CD4-positive, alpha-beta T cell treated with Interleukin-4 for 4 hours (primary cell): ENCODE data around the gene NKIRAS2.

ENCODE experiments used
- DNase-seq: peaks from one replicate; pipeline ENCODE4 v3.0.0-alpha.2; 2020

NKIRAS2 gene

DNA sequence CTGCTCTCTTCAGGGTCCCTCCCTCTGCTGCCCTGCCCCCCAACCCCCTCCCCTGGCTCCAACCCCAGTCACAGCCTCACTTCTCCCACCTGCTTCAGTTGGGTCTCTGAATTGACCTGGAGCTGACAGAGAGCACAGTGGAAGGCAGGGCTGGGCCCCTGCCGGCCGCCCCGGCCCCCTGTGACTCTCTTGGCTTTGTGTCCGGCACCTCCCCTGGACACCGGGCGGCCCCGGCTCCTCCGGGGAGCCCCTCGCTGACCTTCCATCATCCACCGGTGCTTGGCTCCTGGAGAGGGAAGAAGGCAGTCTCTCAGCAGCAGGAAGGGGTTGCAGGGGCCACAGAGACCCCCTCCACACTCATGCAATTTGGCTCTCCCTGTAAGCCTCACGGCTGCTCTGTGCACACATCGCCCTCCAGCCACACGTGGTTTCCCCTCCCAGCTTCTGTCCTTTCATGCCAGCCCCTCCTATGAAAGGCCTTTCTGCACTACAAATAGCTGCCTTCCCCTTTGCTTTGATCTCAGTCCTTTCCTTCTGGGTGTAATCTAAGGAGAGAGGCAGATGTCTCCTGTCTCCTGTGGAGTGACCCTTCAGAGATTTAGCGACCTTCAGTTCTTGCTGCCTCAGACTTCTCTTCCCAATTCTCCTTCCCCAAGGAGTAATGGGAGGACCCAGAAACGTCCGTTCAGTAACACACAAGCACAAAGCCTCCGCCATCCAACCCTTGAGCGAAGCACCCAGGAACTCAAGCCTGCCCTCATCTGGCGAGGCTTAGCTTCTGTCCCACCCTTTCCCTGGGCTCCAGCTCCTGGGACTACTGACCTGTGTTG lies 8.3 kb downstream of the NKIRAS2 start:
- DNase-seq, result no peak

DNA sequence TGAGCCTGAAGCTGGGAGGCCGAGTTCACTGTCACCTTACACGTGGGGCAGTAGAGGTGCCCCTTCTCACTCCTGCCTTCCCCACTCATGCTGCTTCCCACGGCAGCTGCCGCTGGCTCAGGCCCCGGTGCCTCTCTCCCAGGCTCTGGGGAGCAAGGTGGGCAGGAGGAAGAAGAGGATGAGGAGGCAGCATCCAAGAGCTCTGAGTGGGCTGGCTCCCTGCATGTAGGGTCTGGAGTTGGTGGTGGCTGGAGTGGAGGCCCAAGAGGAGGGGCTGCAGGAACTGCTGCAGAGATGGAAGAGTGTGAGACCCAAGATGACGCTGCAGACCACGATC lies 8.9 kb downstream of the NKIRAS2 start:
- no peak for DNase-seq

DNA sequence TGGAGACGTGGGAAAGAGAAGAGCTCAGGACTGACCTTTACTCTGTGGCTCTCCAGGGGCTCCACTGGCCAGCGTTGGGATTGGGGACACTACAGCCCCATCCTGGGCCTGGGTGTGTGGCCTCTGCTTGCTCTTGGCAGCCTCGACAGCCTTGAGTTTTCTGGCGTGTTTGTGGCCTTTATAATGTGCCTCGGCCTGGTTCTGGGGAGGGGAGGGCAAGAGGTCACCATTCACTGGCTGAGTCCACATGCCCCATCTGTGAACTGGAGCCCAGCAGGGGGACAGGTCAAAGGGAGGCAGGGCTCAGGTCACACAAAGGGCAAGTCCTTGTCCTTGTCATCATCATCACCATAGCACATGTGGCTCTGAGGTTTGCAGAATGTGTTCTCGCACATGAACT lies 11.7 kb downstream of the NKIRAS2 start:
- DNase-seq, result no peak

DNA sequence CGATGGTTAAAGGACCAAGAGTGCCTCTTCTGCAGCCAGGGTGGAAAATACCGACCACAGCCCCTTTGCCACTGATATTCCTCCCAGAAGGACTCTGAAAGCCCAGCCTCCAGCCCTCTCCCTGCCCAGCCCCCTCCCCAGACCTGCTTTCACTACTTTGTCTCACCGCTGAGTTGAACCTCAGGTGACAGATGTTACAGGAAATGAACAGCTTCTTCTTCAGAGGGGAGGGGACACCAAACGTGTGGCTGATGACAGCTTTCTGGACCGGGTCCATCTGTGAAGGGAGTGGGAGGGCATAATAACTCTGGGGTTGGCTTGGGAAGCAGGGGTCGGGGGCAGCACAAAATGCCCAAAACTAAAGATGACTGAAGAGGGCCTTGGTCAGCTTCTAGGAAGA lies 14.2 kb downstream of the NKIRAS2 start:
- DNase-seq, result no peak

DNA sequence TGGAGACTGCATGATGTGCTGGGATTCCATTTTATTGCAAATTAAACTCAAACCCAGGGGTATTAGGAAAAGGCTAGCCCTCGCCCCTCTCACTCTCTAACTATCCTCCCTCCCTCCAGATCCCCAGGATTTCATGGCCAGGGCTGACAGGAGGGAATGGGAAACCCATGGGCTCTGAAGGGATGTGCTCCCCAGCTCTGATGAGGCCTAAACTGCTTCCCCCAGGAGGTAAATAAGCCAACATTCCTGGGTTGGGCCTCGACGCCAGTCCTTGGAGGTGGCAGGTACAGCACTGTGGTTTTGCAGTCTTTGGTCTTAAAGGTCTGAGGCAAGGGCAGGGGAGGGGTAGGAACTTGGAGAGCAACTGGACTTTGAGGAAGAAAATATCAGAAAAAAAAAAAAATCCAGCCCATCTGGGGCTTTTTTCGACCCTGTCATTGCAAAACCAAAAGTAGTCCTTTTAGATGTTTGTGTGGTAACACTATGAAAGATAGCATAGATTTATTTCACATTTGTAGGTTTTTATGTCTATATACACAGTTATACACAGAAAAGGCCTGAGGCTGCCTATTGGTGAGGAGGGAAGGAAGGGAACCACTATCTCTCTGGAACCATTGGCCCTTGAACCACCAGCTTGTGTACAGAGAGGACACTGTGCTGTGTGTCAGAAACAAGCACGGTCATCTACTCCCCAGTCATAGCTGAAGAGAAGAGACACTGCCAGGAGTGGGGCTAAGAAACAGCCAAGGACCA lies 18.5 kb downstream of the NKIRAS2 start:
- no peak for DNase-seq

DNA sequence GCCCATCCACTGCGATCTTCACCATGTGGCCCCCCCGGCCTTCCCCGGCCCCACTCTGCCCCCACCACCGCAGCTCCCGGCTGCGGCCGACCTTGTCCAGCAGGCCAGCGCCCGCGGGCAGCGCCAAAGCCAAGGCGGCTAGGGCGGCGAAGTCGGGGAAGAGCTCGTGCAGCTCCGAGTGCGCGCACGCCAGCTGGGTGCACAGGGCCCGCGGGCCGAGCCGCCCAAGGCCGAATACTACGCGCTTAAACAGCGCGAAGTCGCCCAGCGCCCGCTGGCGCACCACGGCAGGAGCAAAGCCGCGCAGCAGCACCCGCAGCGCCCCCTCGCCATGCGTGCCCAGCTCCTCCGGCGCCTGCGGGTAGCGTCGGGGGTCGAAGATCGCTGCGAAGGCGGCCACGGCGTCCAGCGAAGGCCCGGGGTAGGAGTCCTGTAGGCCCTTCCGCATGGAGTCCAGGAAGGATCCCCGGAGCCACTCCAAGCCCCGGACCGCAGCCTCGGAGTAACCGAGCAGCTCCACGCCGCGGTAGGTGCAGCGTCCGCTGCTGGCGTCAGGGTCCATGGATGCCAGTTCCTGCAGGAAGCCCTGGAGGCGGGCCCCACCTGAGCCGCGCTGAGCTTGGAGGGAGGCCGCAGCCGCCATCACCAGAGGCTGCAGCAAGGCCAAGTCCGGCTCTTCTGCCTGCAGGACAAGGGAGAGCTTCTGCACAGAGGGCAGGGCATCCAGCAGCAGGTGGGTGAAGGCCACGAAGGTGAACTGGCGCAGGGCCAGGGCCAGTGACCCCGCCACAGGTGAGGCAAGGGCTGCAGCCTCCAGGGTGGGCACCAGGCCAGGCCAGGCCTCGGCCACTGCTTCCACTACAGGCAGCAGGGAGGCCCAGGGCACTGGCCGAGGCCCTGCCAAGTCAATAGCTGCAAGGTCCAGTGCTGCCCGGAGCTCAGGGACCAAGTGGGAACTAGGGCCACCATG lies 20.2 kb downstream of the NKIRAS2 start:
- no peak for DNase-seq

DNA sequence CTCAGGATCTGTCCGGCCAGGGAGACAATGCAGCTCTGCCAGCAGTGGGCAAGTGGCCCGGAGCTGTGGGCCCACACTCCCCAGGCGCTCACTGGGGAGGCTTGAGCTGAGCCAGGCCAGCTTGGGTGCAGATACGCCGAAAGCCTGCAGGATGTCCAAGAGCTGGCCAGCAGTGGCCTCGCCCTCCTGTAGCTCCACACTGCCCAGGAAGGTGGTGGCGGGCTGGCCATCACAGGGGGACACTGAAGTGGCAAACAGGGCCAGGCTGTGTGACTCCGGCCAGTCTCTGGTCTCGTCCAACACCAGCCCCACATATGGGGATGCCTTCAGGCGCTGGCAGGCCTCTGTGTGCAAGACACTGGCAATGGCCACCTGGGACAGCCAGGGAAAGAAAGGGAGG lies 20.9 kb downstream of the NKIRAS2 start:
- no peak for DNase-seq

DNA sequence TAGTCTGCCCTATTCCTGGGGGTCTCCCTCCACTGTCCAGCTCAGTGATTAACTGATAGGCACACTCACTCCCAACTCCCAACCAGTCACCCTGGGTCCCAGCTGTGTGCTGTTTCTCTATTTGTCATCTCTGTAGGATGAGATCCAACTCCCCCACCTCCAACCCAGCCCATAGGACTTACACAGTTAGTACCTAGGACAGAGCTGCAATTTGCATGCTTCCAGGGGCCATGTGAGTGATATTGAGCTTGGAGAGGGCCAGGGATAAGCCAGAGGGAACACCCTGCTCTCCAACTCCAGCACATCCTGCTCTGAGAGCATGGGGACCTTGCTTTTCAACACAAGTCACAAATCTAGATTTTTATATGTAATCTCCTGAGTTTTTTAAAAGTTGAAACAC lies 21.7 kb downstream of the NKIRAS2 start:
- DNase-seq, result no peak

DNA sequence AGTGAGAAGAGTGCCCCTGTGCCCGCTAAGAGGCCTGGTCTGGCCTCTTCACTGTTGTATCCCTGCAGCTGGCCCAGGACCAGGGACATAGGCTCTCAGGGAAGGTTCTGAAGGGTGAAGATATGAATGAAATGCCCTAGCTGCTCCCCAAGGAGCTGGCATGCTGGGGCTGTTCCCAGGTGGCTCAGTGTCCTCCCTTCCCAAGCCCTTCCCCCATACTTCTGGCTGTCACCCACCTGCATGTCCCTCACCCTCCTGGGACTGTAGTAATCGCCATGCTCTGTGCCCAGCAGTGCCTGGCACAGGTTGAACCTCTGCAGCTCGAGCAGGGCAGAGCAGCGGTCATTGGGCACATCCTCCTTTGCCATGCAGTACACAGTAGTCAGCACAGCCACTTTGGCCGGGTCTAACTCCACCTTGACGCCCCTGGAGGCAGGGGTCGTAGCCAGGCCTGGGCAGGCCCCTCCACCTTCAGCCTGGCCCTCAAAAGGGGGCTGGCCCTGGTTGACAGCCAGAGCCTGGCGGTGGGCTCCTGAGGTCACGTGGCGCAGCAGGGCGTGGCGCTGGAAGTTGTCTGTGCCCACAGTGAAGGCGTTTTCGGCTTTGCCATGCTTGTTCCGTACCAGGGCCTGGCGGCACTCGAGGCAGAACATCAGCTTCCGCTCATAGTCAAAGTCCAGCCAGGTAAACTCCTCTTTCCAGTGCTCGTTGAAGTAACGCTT lies 22.9 kb downstream of the NKIRAS2 start:
- no peak for DNase-seq

DNA sequence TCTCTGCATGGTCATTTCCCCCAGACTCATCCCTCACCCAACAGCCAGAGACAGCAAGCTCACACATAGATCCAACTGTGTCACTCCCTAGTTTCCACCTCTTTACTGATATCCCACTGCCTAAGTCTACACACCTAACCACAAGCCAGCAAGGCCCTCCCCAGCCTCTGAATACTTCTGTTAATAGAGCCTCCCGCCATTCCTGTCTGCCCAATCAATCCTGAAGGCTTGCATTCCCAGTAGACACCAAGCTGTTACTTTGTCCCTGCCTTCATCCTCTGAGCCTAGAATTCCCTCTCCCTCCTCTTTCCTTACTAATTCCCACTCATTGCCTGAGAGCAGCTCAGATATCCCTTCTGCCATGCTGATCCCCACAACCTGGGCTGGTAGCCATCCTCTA lies 25.8 kb downstream of the NKIRAS2 start:
- no peak for DNase-seq

DNA sequence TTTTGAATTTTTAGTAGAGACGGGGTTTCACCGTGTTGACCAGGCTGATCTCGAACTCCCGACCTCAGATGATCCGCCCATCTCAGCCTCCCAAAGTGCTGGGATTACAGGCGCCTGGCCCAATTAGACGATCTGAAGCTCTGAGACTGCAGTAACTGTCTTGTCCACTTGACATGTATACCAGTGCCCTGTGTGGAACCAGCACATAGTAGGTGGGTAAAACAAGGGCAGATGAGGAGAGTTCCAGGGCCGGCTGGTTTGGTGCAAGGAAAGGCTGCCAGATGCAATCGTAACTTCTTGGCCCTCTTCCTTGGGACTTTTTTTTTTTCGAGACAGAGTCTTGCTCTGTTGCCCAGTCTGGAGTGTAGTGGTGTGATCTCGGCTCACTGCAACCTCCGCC lies 27.5 kb downstream of the NKIRAS2 start:
- DNase-seq, result no peak

DNA sequence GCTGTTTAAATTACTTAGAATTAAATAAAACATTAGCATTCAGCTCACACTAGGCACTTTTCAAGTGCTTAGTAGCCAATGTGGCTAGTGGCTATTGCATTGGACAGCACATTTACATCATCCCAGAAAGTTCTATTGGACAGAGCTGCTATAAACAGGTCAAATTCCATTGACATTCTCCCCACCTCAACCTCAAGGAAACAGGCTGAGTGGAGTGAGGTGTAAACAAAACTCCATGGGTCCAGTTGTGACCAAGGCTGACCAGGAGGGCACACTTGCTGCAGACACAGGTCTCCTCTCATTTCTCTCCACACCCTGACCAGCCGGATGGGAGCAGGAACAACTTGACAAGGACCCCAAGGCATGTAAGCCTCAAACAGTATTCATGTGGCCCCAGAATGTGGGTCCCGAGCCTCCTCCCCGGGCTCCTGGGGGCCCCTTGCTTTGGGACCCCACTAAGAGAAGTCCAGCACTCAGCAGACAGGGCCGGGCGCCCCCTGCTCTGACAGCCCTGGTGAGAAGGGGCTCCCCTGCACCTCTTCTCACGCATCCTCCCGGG lies 30.0 kb downstream of the NKIRAS2 start:
- DNase-seq, result no peak

DNA sequence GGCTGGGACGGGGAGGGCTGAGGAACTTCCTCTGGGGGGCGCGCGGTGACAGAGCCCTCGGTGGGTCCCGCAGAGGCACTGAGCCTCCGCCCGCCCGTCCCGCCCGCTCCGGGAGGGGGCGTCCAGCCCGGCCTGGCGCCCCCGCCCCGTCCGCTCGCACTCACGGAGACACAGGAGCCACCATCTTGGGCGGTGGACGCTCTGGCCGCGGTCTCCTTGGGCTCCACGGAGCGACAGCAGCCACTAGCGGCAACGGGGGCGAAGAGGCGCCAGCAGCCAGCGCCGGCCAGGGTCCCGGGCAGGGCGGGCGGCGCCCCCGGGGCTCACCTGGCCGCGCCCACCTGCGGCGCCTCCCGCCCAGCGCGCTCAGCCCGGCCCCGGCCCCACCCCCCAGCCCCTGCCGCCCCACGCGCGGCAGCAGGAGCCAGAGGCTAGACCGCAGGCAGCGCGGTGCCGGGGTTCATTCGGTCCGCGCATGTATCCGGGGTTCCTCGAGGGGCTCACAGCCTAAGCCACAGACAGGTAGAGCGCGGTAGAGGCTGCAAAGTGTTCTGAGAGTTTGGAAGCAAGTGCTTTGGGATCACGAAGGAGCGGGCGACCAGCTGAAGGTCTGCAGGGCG lies 30.6 kb downstream of the NKIRAS2 start, which contains the start of gene C17orf113:
TSS of gene C17orf113 (minus strand) at position 209 of the 620 bp plus-strand sequence. CDS start 7,225 bp downstream, outside the sequence.
- peak; percentile 26 for DNase-seq

DNA sequence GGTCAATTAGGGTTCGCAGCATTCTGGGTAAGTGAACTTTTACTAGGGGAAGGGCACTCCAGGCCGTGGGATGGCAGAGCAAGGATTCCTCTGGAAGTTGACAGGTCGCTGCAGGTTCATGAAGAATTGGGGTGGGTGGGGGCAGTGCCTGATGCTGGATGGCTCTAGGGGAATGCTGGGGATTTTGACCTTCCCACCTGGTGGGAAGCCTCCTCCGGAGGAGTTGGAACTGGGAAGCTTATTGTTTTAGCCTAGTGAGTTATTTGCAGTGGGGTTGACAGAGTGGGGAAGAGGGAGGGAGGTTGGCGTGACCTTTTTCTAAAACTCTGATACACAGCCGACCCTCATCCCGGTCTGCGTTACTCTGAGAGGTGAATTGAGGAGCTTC lies 31.1 kb downstream of the NKIRAS2 start:
- DNase-seq, result no peak

DNA sequence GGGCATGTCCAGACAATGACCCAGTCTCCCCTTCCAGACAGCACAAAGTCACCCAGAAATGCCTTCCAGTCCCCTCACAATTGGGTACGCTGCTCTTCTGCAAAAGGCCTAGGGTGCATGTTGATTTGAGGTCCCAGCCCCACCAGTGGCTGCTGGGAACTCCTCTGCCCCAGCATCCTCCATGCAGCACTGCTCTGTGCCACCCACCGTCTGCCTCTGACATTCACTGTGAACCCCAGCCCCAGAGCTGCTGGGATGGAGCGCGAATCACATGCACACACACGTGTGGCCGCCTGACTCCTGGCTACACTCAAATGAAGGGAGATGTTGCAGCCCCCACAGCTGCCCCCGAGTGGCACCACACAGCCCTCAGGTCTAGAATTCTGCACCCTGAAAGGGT lies 31.8 kb downstream of the NKIRAS2 start:
- no peak for DNase-seq

DNA sequence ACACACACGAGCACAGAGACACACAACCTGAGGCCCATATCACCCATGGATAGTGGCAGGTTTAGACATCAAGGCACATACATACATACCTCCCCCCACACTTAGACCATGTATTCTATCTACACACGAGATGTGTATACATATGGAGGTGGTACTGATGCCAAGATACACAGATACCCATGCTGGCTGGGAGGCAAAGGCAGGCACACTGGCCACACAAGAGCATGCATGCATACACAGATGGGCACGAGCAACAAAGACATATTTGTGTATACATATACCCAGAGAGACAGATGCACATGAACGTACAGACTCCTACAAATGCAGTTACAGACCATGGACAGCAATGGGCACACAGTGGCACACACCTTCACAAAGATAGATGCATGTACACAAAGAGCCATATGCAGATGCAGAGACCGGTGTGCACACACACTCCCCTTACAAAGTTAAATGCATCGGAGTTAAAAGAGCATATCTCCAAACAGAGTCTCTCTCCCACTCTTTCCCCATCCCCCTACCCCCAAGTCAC lies 32.5 kb downstream of the NKIRAS2 start:
- DNase-seq, result no peak

DNA sequence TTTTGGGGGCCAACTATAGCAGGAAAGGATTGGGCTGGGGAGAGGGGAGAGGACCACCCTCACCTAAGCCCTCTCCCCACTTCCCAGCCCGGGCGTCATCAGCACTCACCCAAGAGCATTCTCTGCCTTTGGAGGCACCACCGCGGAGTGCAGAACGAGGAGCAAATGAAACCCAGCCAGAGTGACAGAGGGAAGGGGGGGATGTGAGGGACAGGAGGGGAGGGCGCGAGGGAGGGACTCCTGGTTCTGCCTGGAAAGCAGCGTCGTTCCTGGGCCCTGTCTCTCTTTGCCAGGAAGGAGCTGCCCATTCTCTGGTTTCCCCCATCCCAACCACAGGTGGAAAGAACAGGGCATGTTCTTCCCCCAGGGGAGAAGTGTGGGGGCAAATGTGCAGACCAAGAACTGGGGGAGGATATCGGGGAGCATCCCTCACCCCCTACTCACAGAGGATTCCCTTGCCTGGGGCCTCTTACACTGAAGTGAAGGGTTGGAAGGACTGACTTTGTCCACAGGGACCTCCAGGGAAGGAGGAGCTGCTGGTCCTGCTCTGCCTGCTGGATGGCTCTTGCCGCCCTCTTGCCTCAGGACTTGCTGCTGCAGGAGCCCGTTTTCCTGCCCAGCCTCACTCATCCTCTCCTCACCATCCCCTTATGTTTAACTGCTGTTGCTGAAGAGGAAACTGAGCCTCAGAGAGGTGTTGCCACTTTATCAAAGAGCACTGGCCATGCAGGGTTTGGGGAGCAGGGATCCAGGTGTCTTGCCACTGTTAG lies 34.0 kb downstream of the NKIRAS2 start:
- DNase-seq, result no peak

DNA sequence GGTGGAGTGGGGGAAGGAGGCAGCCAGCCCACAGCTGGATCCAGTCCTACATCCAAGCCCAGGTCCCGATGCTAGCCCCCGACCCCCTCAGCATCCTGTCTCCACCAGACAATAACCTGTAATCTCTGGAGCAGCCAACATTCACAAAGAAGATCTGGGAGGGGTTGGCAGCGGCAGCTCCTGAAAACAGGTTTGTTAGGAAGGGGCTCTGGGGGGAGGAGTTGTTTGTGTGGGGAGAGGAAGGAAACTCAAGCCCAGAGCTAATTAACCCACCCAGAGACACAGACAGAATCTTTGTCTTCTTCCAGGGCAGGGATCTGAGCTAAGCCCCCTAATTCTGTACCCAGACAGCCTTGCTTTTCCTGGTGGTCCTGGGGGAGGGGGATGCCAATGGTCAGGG lies 35.1 kb downstream of the NKIRAS2 start:
- DNase-seq, result no peak

DNA sequence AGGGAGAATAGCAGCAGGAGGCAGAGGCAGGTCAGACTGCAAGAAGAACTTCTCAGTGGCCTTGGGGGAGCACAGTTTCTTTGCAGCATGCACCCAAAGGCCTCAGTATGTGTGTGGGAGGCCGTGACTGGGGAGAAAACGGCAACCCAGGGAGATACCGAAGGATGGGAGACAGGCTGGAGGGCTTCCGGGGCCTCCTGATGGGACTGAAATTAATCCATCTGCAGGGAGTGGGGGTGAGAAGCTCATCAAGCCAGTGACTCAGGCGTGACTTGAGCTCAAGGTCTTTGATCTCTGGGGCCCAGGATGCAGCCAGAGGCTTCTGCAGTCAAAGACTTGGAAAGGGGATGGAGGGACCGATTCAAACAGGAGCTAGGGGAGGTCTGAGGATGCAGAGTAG lies 35.6 kb downstream of the NKIRAS2 start:
- DNase-seq, result no peak

DNA sequence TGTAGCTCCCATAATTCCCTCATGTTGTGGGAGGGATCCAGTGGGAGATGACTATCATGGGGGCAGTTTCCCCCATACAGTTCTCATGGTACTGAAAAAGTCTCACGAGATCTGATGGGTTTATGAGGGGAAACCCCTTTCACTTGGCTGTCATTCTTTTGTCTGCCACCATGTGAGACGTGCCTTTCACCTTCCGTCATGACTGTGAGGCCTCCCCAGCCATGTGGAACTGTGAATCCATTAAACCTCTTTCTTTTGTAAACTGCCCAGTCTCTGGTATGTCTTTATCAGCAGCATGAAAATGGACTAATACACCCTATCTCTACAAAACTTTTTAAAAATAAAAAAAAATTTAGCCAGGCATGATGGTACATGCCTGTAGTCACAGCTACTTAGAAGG lies 36.7 kb downstream of the NKIRAS2 start:
- no peak for DNase-seq

DNA sequence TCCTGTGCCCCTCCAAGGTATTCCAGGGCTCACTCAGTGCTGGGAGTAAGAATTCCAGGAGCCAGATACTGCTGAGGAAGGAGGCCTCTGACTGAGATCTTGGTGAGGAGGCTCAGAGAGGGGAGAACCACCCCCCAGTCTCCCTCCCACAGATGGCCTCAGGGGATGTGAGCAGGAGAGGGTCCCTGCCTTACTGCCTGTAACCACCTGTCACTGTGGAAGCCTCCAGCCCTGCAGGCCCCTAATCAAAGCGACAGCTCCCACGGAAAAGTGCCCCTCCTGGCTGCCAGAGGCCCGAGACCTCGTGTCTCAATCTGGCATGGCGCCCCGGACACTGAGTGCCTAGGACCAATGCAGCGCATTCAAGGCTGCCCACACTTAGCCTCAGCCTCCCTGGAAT lies 38.2 kb downstream of the NKIRAS2 start:
- DNase-seq, result no peak
